Measurements from ENCODE around the gene MIR17HG. TPM values are rescaled to one million over a fixed set of nuclear protein-coding genes. Genes with fewer than 3 reads are reported as not detected.
A peak's percentile ranks its signal among the peaks of the same experiment; 100 is the strongest.

Gene MIR17HG
- polyA plus RNA-seq, 3 donors: 0.05 to 1.3 (median 0.30) TPM

GRCh38 chr13:91313103-91313502 is 34.4 kb upstream of the MIR17HG start:
- peak overlapping the region in 1 of 2 donors; percentile 33 for H3K4me3 Mint-ChIP-seq
- no peak overlapping the region for H3K27ac ChIP-seq (ENCODE audit: low read depth in 1 of 2, low read length in 2 of 2)
- DNase-seq: peak; percentile 1 to 8 (median 3)

GRCh38 chr13:91313581-91313980 is 33.9 kb upstream of the MIR17HG start:
- no peak for DNase-seq
- Mint-ChIP-seq H3K27me3 (ENCODE audit: low read depth in 3 of 3) (peaks cover 3 to 11% (median 4%) of the 10 kb centered on the region in 3 donors), H3K36me3 (no peaks in the 10 kb centered on the region), H3K27ac (no peak overlapping the region), H3K9me3 (no peaks in the 10 kb centered on the region), H3K4me3 (peak overlapping the region in 1 of 2 donors; percentile 33), H3K4me1 (peaks cover 11% of the 10 kb centered on the region)
- no peaks in the 10 kb centered on the region for H3K36me3 ChIP-seq (replicated peaks in 1 of 2; ENCODE audit: control insufficient read depth in 1 of 2, insufficient read depth in 2 of 2, low read length in 2 of 2)
- no peaks in the 10 kb centered on the region for H3K79me2 ChIP-seq (ENCODE audit: insufficient read depth, low read length)
- H2AFZ ChIP-seq (ENCODE audit: insufficient read depth, low read depth, low read length, poor library complexity, severe bottlenecking): no peak overlapping the region
- no peak overlapping the region for H3K9ac ChIP-seq (ENCODE audit: insufficient read depth, low read length, poor library complexity, severe bottlenecking)
- H3K27ac ChIP-seq (ENCODE audit: low read depth in 1 of 2, low read length in 2 of 2): no peak overlapping the region
- TF ChIP-seq CTCF (IDR thresholded peaks at IDR 0.05): no peak
- no CpG with 5 or more reads among the region's 4 CpGs for WGBS (ENCODE audit: insufficient coverage)
- H3K27me3 ChIP-seq (ENCODE audit: control insufficient read depth in 2 of 2, insufficient read depth in 2 of 2, low read length in 2 of 2): peaks cover 5 to 7% of the 10 kb centered on the region in 2 donors
- intact Hi-C loops (cut with micrococcal nuclease): no loop called here
- H4K20me1 ChIP-seq (ENCODE audit: insufficient read depth, low read length): no peaks in the 10 kb centered on the region
- H3K9me3 ChIP-seq (replicated peaks in 1 of 2; ENCODE audit: control insufficient read depth in 1 of 2, insufficient read depth in 1 of 2, low read length in 2 of 2): no peaks in the 10 kb centered on the region
- no peak overlapping the region for H3K4me3 ChIP-seq (replicated peaks in 1 of 3; ENCODE audit: low read depth in 2 of 3, low read length in 3 of 3)
- H3K4me1 ChIP-seq (ENCODE audit: control insufficient read depth in 1 of 2, insufficient read depth in 2 of 2, low read length in 2 of 2): no peaks in the 10 kb centered on the region
- H3K4me2 ChIP-seq (replicated peaks; ENCODE audit: extremely low read depth, low read length, poor library complexity, severe bottlenecking): no peak overlapping the region

More at GRCh38 chr13:91313103-91313502, 34.4 kb upstream of the MIR17HG start:
- Histone ChIP-seq H3K9ac (ENCODE audit: insufficient read depth, low read length, poor library complexity, severe bottlenecking) (no peak overlapping the region), H3K9me3 (replicated peaks in 1 of 2; ENCODE audit: control insufficient read depth in 1 of 2, insufficient read depth in 1 of 2, low read length in 2 of 2) (no peaks in the 10 kb centered on the region), H3K4me1 (ENCODE audit: control insufficient read depth in 1 of 2, insufficient read depth in 2 of 2, low read length in 2 of 2) (no peaks in the 10 kb centered on the region), H3K27me3 (ENCODE audit: control insufficient read depth in 2 of 2, insufficient read depth in 2 of 2, low read length in 2 of 2) (peaks cover 5 to 7% of the 10 kb centered on the region in 2 donors), H2AFZ (ENCODE audit: insufficient read depth, low read depth, low read length, poor library complexity, severe bottlenecking) (no peak overlapping the region), H4K20me1 (ENCODE audit: insufficient read depth, low read length) (no peaks in the 10 kb centered on the region), H3K36me3 (replicated peaks in 1 of 2; ENCODE audit: control insufficient read depth in 1 of 2, insufficient read depth in 2 of 2, low read length in 2 of 2) (no peaks in the 10 kb centered on the region), H3K4me3 (replicated peaks in 1 of 3; ENCODE audit: low read depth in 2 of 3, low read length in 3 of 3) (no peak overlapping the region), H3K79me2 (ENCODE audit: insufficient read depth, low read length) (no peaks in the 10 kb centered on the region), H3K4me2 (replicated peaks; ENCODE audit: extremely low read depth, low read length, poor library complexity, severe bottlenecking) (no peak overlapping the region)
- TF ChIP-seq CTCF (IDR thresholded peaks at IDR 0.05): peak; percentile 33
- Mint-ChIP-seq H3K4me1 (peaks cover 11% of the 10 kb centered on the region), H3K27me3 (ENCODE audit: low read depth in 3 of 3) (peaks cover 3 to 11% (median 4%) of the 10 kb centered on the region in 3 donors), H3K9me3 (no peaks in the 10 kb centered on the region), H3K27ac (no peak overlapping the region), H3K36me3 (no peaks in the 10 kb centered on the region)
- WGBS (ENCODE audit: insufficient coverage): 40% methylated on average over 1 of the region's 5 CpGs
- intact Hi-C loops (cut with micrococcal nuclease): no loop called here

Measured in CD14-positive monocyte (primary cell).